ENCODE data around the gene ATP10B.

GRCh38 chr5:160548949-160549645 lies 302.9 kb downstream of the ATP10B start:
- no peak for TF ChIP-seq POLR2A (IDR thresholded peaks at IDR 0.05; ENCODE audit: low read length)
- no peak for TF ChIP-seq GATA1 (IDR thresholded peaks at IDR 0.05; ENCODE audit: low read depth, low read length)

Measured in erythroblast (primary cell).